ENCODE results near the gene WDFY2. TPM values are rescaled to one million over a fixed set of nuclear protein-coding genes. Genes with fewer than 3 reads are reported as not detected.

The WDFY2 gene
- polyA plus RNA-seq, 3 donors = 6.5 to 40.1 (median 9.1) TPM

DNA sequence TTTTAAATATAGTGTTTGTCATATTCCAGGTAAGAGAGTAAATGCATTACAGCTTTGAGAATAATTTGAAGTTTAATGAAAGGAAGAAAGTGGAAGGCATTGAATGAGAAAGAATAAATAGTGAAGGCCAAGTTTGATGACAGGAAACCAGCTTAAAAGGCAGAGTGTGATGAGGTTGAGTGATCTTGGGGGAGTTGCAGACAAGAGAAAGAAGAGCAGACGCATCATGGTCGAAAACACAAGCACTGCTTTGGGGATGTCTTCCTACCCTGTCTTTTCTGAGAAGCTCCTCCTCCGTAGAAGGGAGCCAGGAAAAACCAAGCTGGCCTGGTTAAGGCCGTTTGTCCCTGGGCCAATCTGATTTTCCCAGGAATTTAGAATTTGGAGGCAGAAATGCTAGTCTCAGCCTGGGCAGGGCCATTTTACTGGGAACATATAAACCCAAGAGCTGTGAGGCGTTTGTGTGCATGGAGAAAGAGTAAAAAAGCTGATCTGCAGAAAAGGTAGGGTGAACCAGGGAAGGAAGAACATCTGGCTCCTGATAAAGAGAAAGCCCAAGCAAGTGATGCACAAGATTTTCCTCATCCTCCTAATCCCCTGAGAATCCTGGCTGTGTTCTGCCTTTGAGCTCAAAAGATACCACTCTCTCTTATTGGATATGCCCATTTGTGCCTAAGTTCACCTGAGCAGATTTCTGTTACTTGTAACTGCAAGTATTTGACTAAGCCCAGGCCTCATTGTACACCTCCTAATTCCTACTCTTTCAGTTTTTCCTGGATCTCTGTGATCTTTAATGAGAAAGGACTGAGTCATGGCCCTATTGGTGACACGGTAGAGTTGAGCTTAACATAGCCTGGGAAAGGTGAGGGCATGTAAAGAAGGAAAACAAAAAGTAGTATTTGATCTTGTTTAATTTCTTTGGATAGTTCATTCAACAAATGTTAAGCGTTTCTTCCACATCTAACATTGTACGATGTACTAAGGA, 80.0 kb downstream of the WDFY2 start:
- H3K36me3 ChIP-seq (replicated peaks in 1 of 2; ENCODE audit: control insufficient read depth in 1 of 2, insufficient read depth in 2 of 2, low read length in 2 of 2) = peaks cover 13 to 46% of the 10 kb centered on the region in 2 donors
- no peak overlapping the region for H3K9ac ChIP-seq (ENCODE audit: insufficient read depth, low read length, poor library complexity, severe bottlenecking)
- no peak overlapping the region for H3K4me3 ChIP-seq (replicated peaks in 1 of 3; ENCODE audit: low read depth in 2 of 3, low read length in 3 of 3)
- TF ChIP-seq, protein P1, sequence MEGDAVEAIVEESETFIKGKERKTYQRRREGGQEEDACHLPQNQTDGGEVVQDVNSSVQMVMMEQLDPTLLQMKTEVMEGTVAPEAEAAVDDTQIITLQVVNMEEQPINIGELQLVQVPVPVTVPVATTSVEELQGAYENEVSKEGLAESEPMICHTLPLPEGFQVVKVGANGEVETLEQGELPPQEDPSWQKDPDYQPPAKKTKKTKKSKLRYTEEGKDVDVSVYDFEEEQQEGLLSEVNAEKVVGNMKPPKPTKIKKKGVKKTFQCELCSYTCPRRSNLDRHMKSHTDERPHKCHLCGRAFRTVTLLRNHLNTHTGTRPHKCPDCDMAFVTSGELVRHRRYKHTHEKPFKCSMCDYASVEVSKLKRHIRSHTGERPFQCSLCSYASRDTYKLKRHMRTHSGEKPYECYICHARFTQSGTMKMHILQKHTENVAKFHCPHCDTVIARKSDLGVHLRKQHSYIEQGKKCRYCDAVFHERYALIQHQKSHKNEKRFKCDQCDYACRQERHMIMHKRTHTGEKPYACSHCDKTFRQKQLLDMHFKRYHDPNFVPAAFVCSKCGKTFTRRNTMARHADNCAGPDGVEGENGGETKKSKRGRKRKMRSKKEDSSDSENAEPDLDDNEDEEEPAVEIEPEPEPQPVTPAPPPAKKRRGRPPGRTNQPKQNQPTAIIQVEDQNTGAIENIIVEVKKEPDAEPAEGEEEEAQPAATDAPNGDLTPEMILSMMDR (IDR thresholded peaks at IDR 0.05) = no peak
- 100% methylated on average over 5 of the region's 8 CpGs for WGBS (ENCODE audit: insufficient coverage)
- H3K27ac Mint-ChIP-seq = peak overlapping the region in 5 of 7 donors; percentile 6 to 40 (median 38)
- no peaks in the 10 kb centered on the region for H3K4me1 ChIP-seq (ENCODE audit: control insufficient read depth in 1 of 2, insufficient read depth in 2 of 2, low read length in 2 of 2)
- H3K9me3 ChIP-seq (replicated peaks in 1 of 2; ENCODE audit: control insufficient read depth in 1 of 2, insufficient read depth in 1 of 2, low read length in 2 of 2) = no peaks in the 10 kb centered on the region
- no peak overlapping the region for H3K4me3 Mint-ChIP-seq
- H3K9me3 Mint-ChIP-seq = no peaks in the 10 kb centered on the region
- no peak overlapping the region for H2AFZ ChIP-seq (ENCODE audit: insufficient read depth, low read depth, low read length, poor library complexity, severe bottlenecking)
- DNase-seq = no peak
- peaks cover 92% of the 10 kb centered on the region for H4K20me1 ChIP-seq (ENCODE audit: insufficient read depth, low read length)
- H3K36me3 Mint-ChIP-seq = peaks cover 26 to 46% of the 10 kb centered on the region in 2 donors
- intact Hi-C loops (cut with micrococcal nuclease) = no loop called here
- H3K27me3 ChIP-seq (ENCODE audit: control insufficient read depth in 2 of 2, insufficient read depth in 2 of 2, low read length in 2 of 2) = no peaks in the 10 kb centered on the region
- H3K79me2 ChIP-seq (ENCODE audit: insufficient read depth, low read length) = peaks cover 100% of the 10 kb centered on the region
- H3K4me1 Mint-ChIP-seq = peaks cover 13% of the 10 kb centered on the region
- H3K27me3 Mint-ChIP-seq (ENCODE audit: low read depth in 3 of 3) = no peaks in the 10 kb centered on the region
- no peak overlapping the region for H3K4me2 ChIP-seq (replicated peaks; ENCODE audit: extremely low read depth, low read length, poor library complexity, severe bottlenecking)
- H3K27ac ChIP-seq (ENCODE audit: low read depth in 1 of 2, low read length in 2 of 2) = peak overlapping the region in 1 of 2 donors; percentile 49

DNA sequence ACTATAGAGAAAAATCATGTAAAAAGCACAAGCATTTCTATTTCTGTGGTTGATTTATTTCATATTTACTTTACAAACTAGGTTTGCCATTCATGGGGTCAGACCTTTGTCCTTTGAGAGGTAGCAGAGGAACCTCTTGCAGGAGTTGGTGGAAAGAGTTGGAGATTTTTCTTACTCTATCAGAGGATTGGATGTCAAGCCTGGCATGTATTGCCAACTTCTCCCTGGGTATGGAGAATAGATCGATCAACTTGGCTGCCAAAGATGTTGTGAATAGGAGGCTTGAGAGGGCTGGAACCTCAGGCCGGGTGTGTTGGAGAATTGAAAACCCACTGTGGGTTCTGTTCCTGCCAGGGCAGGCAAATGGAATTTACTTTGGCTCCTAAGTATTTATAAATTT, 81.2 kb downstream of the WDFY2 start:
- peak overlapping the region in 1 of 2 donors; percentile 49 for H3K27ac ChIP-seq (ENCODE audit: low read depth in 1 of 2, low read length in 2 of 2)
- H3K79me2 ChIP-seq (ENCODE audit: insufficient read depth, low read length) = peaks cover 100% of the 10 kb centered on the region

More for the DNA sequence above, 81.2 kb downstream of the WDFY2 start:
- peaks cover 92% of the 10 kb centered on the region for H4K20me1 ChIP-seq (ENCODE audit: insufficient read depth, low read length)
- no peak overlapping the region for H3K4me3 Mint-ChIP-seq
- H3K4me1 Mint-ChIP-seq = peaks cover 17% of the 10 kb centered on the region
- H3K27ac Mint-ChIP-seq = peak overlapping the region in 6 of 7 donors; percentile 21 to 79 (median 34)
- no peaks in the 10 kb centered on the region for H3K9me3 ChIP-seq (replicated peaks in 1 of 2; ENCODE audit: control insufficient read depth in 1 of 2, insufficient read depth in 1 of 2, low read length in 2 of 2)
- no peak overlapping the region for H2AFZ ChIP-seq (ENCODE audit: insufficient read depth, low read depth, low read length, poor library complexity, severe bottlenecking)
- peaks cover 7 to 9% of the 10 kb centered on the region in 2 donors for H3K4me1 ChIP-seq (ENCODE audit: control insufficient read depth in 1 of 2, insufficient read depth in 2 of 2, low read length in 2 of 2)
- no peak overlapping the region for H3K4me2 ChIP-seq (replicated peaks; ENCODE audit: extremely low read depth, low read length, poor library complexity, severe bottlenecking)
- DNase-seq = no peak
- H3K36me3 Mint-ChIP-seq = peaks cover 26 to 43% of the 10 kb centered on the region in 2 donors
- peaks cover 13 to 45% of the 10 kb centered on the region in 2 donors for H3K36me3 ChIP-seq (replicated peaks in 1 of 2; ENCODE audit: control insufficient read depth in 1 of 2, insufficient read depth in 2 of 2, low read length in 2 of 2)
- intact Hi-C loops (cut with micrococcal nuclease) = no loop called here
- WGBS (ENCODE audit: insufficient coverage) = 100% methylated on average over 1 of the region's 2 CpGs
- H3K9ac ChIP-seq (ENCODE audit: insufficient read depth, low read length, poor library complexity, severe bottlenecking) = no peak overlapping the region
- TF ChIP-seq, protein P1 (IDR thresholded peaks at IDR 0.05) = no peak
- H3K27me3 Mint-ChIP-seq (ENCODE audit: low read depth in 3 of 3) = no peaks in the 10 kb centered on the region
- no peak overlapping the region for H3K4me3 ChIP-seq (replicated peaks in 1 of 3; ENCODE audit: low read depth in 2 of 3, low read length in 3 of 3)
- no peaks in the 10 kb centered on the region for H3K27me3 ChIP-seq (ENCODE audit: control insufficient read depth in 2 of 2, insufficient read depth in 2 of 2, low read length in 2 of 2)
- no peaks in the 10 kb centered on the region for H3K9me3 Mint-ChIP-seq
